Measurements from ENCODE around the gene MADD.

MADD gene

GRCh38 chr11:47257517-47258316 is 12.2 kb upstream of the MADD start, which contains the start of gene NR1H3:
Gene NR1H3, plus strand, starts transcription at chr11:47257996. Its CDS starts 1,221 bp downstream, at chr11:47259217.
- H3K36me3 ChIP-seq (ENCODE audit: insufficient read depth, low read length): no peaks in the 10 kb centered on the region
- H3K79me2 ChIP-seq (ENCODE audit: insufficient read depth, low read length): no peaks in the 10 kb centered on the region
- no peak for DNase-seq
- no peaks in the 10 kb centered on the region for H3K27me3 ChIP-seq (ENCODE audit: insufficient read depth, low read length, poor library complexity)
- H3K4me3 ChIP-seq (ENCODE audit: low read depth in 1 of 2, low read length in 2 of 2): no peak within 1 kb of the TSS
- H2AFZ ChIP-seq (ENCODE audit: low read depth, low read length): no peak within 1 kb of the TSS
- H3K9me3 ChIP-seq (ENCODE audit: insufficient read depth, low read length, severe bottlenecking): no peaks in the 10 kb centered on the region
- no peak within 1 kb of the TSS for H3K4me2 ChIP-seq (ENCODE audit: insufficient read depth, low read length)
- no peak within 1 kb of the TSS for H3K9ac ChIP-seq (ENCODE audit: low read depth, low read length)
- H3K27ac ChIP-seq (ENCODE audit: low read length): no peak within 1 kb of the TSS
- H4K20me1 ChIP-seq (ENCODE audit: insufficient read depth, low read length): no peaks in the 10 kb centered on the region
- TF ChIP-seq CTCF (IDR thresholded peaks at IDR 0.05; ENCODE audit: borderline replicate concordance, extremely low read depth, low read length, poor library complexity, severe bottlenecking) (peak; percentile 43), EZH2 (IDR thresholded peaks at IDR 0.05; ENCODE audit: borderline replicate concordance, low read depth, low read length, severe bottlenecking) (no peak)
- no peaks in the 10 kb centered on the region for H3K4me1 ChIP-seq (ENCODE audit: insufficient read depth, low read length)
- peak; percentile 36; the same call in 1 of the 3 replicates for ATAC-seq (ENCODE audit: insufficient read depth, low read depth)

GRCh38 chr11:47258317-47258902 is 11.5 kb upstream of the MADD start:
- no peak for ATAC-seq (ENCODE audit: insufficient read depth, low read depth)
- Histone ChIP-seq H3K36me3 (ENCODE audit: insufficient read depth, low read length) (no peaks in the 10 kb centered on the region), H3K4me3 (ENCODE audit: low read depth in 1 of 2, low read length in 2 of 2) (no peak overlapping the region), H2AFZ (ENCODE audit: low read depth, low read length) (no peak overlapping the region), H3K9me3 (ENCODE audit: insufficient read depth, low read length, severe bottlenecking) (no peaks in the 10 kb centered on the region), H3K27ac (ENCODE audit: low read length) (no peak overlapping the region), H3K4me2 (ENCODE audit: insufficient read depth, low read length) (no peak overlapping the region), H3K79me2 (ENCODE audit: insufficient read depth, low read length) (no peaks in the 10 kb centered on the region), H3K9ac (ENCODE audit: low read depth, low read length) (no peak overlapping the region), H4K20me1 (ENCODE audit: insufficient read depth, low read length) (no peaks in the 10 kb centered on the region), H3K27me3 (ENCODE audit: insufficient read depth, low read length, poor library complexity) (no peaks in the 10 kb centered on the region), H3K4me1 (ENCODE audit: insufficient read depth, low read length) (no peaks in the 10 kb centered on the region)
- no peak for DNase-seq
- TF ChIP-seq CTCF (IDR thresholded peaks at IDR 0.05; ENCODE audit: borderline replicate concordance, extremely low read depth, low read length, poor library complexity, severe bottlenecking) (no peak), EZH2 (IDR thresholded peaks at IDR 0.05; ENCODE audit: borderline replicate concordance, low read depth, low read length, severe bottlenecking) (no peak)

DNA sequence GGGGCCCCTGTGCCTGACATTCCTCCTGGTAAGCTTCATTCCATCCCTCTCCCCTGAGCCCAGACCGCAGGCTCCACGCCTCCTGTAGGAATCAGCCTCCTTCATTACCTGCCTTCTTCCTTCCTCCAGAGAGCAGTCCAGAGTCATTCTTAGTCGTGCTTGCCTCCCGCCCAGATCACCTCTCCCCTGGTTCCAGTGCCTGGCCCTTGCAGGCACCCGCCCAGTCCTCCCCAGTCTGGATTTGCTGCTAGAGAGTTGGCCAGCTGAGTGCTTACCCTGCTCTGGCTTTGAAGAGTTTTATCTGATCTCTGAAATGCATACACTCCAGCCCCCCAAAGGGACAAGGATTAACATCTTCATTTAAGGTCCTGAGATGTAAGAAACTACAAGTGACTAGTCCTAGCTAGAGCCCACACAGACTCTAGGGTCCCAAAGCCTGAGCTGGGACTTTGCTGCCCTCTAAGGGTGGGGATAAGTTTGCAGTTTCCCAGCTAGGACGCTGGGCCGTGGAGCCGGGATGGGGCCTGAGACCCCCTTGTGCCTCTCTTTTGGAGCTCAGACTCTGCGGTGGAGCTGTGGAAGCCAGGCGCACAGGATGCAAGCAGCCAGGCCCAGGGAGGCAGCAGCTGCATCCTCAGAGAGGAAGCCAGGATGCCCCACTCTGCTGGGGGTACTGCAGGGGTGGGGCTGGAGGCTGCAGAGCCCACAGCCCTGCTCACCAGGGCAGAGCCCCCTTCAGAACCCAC is 10.5 kb upstream of the MADD start:
- H3K4me1 ChIP-seq (ENCODE audit: insufficient read depth, low read length): no peaks in the 10 kb centered on the region
- DNase-seq: peak; percentile 48
- H3K36me3 ChIP-seq (ENCODE audit: insufficient read depth, low read length): no peaks in the 10 kb centered on the region
- H3K79me2 ChIP-seq (ENCODE audit: insufficient read depth, low read length): no peaks in the 10 kb centered on the region
- H3K27me3 ChIP-seq (ENCODE audit: insufficient read depth, low read length, poor library complexity): no peaks in the 10 kb centered on the region
- no peak overlapping the region for H3K9ac ChIP-seq (ENCODE audit: low read depth, low read length)
- ATAC-seq (ENCODE audit: insufficient read depth, low read depth): peak; percentile 89
- H3K27ac ChIP-seq (ENCODE audit: low read length): no peak overlapping the region
- H3K4me2 ChIP-seq (ENCODE audit: insufficient read depth, low read length): no peak overlapping the region
- TF ChIP-seq CTCF (IDR thresholded peaks at IDR 0.05; ENCODE audit: borderline replicate concordance, extremely low read depth, low read length, poor library complexity, severe bottlenecking) (peak; percentile 63), EZH2 (IDR thresholded peaks at IDR 0.05; ENCODE audit: borderline replicate concordance, low read depth, low read length, severe bottlenecking) (no peak)
- H4K20me1 ChIP-seq (ENCODE audit: insufficient read depth, low read length): no peaks in the 10 kb centered on the region
- H3K4me3 ChIP-seq (ENCODE audit: low read depth in 1 of 2, low read length in 2 of 2): no peak overlapping the region
- no peaks in the 10 kb centered on the region for H3K9me3 ChIP-seq (ENCODE audit: insufficient read depth, low read length, severe bottlenecking)
- no peak overlapping the region for H2AFZ ChIP-seq (ENCODE audit: low read depth, low read length)

All from DND-41 (cell line).